SHP77 treated with DMSO at 0.1 percent for 48 hours (cell line): ENCODE measurements around the gene HAND2.

Experiments
- DNase-seq: peaks from one replicate; lab custom pipeline; 2025; lab: John Stamatoyannopoulos, UW

HAND2 gene

DNA sequence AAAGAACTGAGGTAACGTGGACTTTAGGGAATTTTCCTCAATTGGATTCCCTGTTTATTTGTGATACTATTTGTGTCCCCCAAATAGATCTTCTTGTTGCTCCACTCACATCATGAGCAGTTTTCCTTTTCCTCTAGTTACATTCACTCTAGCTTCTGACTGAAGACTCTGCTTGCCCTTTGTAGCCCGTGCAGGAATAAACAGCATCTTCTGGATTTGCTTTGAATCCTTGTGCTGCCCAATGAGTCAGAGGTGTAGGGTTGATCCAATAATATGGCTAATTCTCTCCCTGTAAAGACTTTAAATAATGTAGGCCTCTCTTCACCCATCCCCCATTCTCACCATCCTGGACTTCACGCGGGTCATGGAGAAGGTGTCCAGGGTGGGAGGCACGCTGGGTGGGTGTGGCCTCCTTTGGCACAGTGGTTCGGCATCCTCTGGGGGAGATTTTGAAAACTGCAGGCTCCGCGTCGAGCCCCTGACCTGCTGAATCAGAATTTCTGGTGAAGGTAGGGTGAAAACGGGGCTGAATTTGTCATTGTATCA lies 9.0 kb downstream of the HAND2 start:
- no peak for DNase-seq

DNA sequence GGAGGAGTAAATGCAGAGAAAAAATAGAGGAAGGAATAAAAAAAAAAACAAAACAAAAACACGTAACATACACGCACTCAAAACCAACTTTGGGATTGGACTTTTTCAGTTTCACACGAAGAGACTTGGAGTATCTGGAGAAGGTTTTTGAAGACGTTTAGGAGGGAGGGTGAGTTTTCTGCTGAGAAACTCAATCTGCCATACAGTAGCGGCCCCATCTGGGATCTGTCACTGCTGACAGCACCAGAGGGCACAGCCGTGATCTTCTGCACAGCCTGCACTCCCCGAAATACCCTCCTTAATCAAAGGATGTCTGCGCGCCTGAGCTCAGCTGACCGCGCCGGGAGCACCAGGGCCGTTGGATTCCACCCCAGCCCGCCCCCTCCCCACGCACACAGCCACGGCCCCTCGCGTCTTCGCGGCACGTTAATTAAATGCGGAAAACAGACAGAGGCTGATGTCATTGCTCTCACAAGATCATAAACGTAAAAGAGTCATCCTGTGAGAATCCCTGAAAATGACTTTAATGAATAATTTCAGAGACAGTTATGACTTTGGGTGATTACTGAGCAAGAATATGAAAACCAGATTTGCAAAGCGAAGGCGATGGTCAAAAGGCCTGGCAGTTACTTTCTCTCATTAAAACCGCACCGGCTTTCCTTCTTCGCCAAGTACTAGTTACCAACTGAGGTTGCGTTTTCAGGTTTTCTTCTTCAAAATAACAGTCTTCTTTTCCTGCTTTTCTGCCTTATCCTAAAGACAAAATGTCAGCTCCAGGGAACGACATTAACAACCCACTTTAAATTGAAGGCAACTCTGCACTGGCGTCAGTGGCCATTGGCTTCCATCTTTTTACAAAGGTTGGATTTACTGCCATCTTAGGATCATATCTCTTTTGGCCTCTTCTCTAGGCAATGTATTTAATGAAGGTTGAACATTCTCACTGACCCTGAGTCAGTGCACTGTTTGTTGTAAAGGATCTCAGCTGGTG lies 10.6 kb downstream of the HAND2 start:
- no peak for DNase-seq

DNA sequence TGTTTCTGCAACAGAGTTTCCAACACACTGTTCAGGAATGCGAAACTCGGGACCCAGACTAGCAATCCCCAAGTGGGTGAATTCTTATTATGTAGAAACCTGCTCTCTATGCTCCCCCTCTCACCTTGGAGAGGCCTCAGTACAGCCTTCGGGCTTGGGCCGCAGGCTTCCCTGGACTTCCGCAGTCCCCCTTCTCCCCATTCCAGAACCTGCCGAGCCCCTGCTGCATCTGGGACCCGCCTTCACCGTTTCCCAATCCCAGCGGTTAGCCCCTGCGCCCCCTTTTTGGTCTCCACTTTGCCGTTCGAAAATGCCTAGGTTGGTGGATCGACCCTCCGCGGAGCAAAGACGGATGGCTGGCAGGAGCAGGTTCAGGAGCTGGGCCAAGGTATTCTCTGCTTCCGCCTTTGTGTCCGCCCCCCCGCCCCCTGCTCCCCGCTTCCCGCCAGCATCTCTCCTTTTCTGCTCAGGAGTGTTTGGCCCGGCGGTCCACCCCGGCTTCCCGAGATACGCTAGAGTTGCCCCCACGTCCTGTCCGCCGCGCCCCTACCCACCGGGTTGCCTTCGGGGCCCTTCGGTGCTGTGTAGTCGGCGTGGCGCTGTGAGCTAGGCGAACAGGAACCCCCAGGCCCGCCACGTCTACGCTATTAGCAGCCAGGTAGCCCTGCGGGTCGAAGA lies 11.5 kb downstream of the HAND2 start:
- DNase-seq: no peak

DNA sequence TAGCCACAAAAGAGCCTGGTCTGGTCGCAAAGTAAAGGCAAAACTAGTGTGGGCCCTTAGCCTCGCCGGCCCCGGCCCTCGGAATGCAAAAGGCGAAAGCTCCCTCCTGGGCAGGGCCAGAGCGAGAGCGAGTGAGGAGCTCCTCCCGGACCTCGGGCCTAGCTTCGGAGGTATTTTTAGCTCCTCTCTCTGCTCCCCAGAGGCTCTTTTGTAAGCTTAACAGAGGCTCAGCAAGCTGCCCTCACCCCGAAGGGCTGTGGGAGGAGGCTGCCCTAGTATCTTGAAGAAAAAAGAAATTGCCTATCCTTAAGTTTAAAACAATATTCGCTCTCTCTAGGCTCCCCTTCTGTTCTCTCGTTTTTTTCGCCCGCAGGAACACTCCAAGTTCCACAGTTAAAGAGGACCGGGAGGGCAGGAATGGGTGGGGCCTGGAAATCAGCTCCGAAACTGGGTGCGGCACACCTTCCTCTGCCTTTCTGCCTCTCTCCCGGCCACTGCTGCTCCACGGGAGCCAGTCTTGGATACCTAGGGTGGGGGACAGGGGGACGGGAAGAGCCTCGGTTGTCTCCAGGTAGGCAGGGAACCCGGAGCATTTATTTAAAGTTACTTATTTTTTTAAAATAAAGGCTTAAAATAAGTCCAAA lies 12.1 kb downstream of the HAND2 start:
- DNase-seq: no peak

DNA sequence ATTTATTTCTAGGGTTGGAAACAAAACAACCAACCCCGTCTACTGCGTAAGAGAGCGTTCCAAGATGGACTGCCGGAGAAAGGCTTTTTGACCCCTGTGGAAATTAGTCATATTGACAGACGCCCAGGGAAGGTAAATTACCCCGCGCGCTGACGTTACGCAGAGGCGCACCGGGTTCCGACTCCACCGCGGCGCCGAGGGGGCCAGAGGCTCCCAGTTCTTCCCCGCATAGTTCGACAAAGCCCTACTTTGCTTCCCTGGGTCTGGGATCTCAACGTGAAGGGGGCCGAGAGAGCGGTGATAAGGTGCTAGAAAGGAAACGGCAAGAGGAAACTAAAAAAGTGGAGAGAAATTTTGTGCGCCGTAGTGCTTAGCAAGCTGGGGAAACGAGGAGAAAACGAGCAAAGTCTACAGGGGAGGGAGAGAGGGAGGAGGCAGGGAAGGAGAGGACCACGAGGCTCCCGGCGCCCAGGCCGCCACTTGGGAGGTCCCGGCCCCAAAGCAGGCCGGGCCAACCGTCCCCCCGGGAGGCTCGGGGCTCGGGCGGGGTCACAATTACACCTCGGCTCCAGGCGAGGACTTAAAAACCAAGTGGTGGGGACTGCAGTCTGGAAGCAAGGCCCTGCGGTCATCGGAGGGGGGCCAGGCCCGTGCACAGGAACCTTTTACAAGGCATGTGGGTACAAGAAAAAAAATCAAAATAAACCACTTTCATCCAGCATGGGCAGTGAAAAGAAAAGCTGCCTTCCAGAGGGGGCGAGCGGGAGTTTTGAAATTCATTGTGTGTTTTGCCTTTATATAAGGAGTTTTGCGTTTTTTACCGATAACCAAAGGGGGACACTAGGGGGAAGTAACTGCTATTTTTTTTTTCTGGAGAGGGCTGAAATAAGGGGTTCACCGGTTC lies 13.2 kb downstream of the HAND2 start:
- no peak for DNase-seq

DNA sequence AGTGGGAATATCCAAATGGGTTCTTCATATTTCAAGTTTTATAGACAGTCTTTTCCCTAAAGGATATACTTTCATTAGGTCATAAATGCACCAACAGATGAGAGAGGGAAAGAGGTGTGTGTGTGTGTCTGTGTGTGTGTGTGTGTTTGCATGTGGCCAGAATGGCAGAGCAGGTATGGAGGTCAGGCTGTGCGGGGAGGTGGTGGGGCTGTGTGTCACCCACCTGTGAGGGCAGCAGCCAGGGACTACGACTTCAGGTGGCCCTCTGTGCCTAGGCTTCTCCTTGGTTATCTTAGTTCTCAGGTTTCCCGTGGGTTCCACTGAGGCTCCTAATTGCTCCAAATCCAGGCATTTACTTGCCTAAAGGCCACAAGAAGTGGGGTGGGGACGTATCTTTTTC lies 14.6 kb downstream of the HAND2 start:
- DNase-seq: no peak

DNA sequence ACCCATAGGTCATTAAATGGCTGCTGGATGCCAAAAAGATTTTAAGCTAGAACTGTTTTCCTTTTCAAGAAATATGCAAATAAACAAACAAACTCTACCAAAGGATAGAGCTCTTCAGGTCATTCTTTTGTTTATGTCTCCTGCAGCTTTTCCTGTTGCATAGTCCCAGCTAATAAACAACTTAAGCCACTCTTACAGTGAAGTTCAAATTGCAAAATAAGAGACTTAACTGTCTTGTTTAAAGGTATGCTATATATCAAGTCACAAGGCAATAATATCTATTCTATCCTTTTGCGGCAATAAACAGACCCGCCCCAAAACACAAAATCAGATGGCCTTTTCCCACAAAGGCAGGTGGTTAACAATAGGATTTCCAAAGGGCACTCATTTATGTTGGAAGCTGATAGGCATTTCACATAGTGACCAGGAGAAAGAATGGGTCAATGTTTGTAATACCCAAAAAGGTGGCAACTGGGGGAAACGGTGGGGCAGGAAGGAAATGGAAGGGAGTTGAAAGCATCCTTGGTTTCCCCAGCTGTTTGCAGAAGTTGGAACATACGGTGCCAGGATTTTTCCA lies 15.3 kb downstream of the HAND2 start:
- no peak for DNase-seq

DNA sequence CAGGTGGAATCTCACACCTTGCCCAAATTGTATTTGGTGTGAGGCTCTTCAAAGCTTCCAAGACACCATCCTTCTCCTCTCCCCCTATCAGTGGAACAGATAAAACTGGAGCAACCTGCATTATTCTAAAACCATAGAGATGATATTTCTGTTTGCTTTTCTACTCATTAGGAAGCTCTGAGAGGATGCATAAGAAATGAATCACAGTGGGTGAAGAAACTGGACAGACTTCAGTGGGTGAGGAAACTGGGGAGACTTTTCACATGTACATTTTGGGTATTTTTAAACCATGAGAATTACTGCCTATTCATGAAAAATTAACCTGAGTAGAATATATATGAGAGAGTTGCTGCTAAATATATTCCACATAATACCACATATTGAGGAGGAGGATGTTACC lies 16.4 kb downstream of the HAND2 start:
- DNase-seq: no peak

DNA sequence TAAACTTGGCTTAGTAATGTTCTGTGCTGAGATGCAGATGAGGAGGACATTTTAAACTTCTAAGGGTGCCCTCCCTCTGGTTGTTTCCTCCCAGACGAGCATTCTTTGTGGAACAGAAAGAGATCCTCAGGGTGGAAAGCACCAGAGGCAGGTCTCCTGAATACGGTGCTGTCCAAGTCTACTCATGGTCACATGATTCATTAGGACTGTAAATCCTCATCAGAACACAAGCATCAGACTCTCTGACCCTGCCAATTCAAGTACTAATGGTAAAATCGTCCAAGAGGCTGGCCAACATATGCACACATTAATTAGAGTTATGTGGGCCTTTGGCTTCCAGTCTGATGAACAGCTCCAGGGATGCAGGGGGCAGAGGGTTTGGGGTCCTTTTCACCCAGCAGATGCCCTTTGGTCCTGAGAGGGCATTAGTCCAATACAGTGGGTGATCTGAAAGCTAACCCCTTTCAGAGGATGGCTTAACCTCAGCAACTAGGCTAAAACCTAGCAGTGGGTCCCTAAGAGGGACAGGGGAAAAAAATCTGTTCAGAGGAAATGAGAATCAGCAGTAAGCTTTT lies 18.2 kb downstream of the HAND2 start:
- DNase-seq: no peak

DNA sequence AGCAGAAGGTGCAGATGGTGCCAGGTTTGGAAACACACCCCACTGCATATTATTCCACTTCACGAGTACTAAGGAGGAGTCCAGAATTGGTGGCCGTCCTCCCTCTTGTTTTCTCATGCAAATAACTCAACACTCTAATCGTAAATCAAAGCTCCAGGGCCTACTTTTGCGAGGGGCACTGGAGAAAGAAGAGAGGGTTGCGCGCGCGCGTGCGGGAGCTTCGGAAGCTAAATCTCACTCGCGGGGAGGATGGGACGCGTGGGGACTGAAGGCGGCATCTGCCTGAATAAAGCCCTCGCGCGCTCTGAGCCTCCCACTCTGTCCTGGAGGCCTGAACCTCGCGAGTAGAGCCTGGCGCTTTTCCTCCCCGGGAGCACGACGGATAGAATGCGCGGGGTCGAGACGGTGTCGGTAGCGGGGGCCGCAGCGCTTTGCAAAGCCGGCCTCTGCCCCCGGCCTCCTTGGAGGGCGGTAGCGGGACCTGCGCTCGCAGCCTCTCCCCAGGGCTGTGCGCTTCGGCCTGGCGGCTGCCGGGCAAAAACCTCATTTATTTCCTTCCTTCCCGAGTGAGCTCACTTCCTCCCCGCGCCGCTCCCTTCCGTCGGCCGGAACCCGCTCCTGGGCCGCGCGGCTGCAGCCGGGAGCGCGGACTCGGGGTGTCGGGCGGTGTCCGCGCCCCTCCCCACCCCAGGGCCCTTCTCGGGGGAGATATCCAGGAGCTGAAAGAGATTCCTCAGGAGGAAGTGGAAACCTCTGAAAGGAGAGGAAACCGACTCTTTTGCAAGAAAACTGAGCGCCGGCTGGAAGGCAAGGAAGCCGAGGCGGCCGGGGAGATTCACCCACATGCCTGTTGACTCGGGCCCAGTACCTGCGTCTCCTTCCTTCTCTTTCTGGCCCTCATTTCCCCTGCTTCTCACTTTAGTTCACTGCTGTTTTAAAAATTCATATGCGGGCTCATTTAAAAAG lies 20.7 kb downstream of the HAND2 start:
- DNase-seq: no peak

DNA sequence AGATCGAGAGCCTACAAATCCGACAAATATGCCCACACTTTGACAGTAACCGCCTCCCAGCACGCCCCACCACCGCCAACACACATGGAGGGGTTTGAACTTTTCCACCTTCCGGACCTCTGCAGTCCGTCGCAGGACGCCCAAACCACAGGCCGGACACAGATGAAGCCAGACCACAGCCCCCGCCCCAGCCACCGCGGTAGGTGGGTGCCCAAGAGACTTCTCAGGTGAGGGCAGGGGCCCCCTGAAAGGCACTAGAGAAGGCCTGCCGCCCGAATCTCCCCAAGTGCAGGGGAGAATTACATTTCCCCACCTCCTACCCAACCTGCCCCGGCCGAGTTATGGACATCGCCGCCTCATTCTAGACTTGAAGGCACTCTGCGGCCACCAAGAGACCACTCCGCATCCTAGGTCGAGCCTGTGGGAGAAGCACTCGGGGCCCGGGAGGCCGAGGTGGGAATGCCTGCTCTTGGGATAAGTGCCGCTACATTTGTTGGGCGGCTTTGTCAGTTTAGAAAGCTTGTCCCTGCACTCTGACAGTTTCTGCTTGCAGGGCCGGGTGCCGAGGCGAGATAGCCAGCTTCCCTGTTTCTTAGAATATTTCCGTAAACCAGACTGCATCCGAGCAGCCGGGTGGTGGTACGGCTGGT lies 21.5 kb downstream of the HAND2 start:
- DNase-seq: no peak

DNA sequence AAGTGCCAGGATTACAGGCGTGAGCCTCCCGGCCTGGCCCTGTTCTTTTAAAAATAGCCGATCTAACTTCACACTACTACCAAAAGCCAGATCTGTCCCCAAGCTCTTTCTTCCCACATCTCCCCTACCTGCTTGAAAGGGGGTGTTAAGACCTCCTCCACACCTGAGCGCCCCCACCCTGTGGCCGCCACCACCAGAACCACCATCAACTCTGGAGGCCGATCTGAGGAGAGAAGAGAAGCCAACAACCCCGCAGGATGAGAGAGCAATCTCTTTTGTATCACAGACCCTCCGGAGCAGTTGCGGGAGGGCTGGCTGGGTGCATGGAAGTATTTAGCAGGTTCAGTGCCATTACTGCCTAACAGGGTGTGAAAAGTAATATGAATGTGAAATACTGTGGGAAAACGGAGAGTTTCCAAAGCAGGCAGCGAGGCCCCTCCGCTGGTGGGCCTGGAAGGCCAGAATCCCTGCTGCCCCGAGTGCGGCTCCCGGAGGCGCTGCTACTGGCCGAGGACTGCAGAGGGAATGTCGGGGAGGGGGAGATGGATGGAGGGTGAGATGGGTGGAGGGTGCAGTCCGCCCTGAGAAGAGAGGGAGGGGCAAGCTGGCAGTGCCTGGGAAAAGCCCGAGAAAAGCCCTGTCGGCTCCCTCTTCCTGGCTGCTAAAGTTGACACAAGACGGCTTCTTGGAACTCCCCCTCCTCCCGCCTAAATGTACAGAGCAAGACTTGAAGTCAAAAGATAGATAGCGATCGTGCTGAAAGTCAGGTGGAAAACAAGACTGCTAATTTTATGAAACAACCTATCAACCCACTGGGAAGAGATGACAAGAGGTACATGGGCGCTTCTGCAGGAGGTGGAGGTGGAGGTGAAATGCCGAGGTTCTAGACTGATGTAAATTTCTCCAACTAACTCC lies 22.3 kb downstream of the HAND2 start:
- DNase-seq: no peak

DNA sequence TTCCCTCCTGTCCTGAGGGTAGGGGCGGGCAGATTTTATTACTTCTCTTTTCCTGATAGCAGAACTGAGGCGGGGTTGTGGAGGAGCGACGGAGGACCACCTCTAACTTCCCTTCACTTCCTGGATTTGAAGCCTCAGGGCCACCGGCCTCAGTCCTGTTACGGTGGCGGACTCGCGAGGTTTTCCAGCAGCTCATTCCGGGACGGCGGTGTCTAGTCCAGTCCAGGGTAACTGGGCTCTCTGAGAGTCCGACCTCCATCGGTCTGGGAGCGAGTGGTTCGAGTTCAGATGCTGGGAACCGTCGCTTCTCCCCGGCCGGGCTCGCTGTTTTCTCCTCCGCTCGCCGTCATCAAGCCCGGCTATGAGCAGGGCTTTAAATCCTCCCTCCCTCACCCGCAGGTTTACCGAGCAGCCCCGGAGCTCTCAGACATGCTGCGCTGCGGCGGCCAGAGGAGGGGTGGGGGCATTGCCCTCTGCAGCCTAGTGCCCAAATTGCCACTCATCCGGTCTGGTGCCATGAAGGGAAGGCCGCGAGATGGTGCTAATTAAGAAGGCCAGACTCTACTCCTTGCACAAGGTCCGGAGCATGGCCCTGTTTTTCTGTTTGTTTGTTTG lies 23.3 kb downstream of the HAND2 start:
- no peak for DNase-seq

DNA sequence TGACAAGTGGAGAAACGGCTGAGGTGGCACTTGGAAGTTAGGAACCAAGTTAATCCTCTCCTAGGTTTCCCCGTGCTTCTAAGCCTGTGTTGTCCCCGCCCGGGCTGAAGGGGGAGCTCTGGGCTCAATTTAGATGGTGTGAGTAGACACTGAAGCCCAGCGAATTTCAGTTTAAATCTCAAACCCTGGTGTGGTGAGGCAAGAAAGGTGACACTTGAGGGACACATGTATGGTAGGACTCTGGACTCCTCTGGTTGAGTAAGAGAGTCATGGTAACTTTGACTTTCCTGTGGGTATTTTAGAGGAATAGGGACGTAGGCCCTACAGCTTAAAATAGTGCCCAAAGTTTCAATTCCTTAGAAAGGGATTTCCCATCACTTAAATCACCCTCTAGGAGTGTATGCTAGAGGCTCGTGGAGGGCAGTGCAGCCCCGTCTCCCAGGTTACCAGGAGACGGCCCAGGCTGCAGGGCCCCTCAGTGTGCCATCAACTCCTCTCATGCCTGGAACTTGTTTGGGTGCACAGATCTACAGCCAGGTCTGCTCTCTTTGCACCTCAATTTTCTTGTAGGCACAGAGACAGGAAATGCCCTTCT lies 24.0 kb downstream of the HAND2 start:
- DNase-seq: peak; percentile 3

DNA sequence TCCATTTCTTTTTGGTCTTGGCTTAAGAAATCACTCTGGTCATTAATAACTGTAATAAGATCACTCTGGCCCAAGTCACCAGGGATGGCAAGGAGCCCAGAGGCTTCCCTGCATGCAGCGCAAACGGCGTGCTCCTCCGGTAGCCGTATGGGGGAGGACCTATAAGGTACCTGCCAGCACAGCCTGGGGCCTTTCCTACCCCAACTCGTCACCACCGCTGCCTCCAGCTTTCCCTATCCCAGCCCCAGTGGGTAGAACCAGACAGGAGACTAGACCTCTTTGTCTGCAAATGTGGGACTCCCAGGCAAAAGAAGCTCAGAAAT lies 25.9 kb downstream of the HAND2 start:
- no peak for DNase-seq

DNA sequence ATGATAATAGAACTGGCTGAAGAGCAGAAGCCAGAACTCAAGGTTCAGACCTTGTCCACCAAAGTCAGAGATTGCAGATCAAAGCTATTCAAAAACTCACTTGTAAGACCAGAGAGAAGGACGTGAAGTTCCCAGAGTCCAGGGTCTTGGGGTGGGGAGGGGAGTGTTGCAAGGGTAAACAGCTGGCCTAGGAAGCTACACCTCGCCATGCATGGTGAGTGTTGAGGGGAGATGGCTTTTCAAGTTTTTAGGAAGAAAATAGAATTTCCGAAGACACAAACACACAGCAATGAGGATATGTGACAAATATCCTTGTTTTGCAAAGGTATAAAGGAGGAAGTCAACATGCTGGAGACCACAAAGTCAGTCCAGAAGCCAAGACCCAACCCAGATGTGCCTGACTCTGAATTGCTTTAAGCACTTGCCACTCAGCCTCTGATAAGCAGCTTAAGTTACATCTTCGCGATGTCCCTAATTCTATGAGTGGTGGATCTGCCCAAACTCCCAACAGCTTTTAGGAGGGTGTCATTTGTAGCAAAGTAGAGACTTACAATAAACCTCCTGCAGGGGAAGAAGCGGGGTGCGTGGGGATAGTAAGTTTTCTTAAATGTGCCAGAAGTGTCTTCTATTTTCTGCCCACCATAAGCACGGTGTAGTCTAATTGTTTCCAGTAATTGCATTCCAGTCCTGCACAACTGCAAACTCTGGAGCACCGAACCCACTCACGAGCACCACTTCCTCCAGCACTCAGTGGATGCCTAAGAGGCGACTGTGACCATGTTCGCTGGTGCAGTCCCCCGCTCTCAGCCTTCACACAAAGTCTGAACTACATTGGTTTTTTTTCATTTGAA lies 26.5 kb downstream of the HAND2 start:
- DNase-seq: no peak
